ENCODE data around the gene BLCAP.
A peak's percentile ranks its signal among the peaks of the same experiment; 100 is the strongest.

The BLCAP gene

DNA sequence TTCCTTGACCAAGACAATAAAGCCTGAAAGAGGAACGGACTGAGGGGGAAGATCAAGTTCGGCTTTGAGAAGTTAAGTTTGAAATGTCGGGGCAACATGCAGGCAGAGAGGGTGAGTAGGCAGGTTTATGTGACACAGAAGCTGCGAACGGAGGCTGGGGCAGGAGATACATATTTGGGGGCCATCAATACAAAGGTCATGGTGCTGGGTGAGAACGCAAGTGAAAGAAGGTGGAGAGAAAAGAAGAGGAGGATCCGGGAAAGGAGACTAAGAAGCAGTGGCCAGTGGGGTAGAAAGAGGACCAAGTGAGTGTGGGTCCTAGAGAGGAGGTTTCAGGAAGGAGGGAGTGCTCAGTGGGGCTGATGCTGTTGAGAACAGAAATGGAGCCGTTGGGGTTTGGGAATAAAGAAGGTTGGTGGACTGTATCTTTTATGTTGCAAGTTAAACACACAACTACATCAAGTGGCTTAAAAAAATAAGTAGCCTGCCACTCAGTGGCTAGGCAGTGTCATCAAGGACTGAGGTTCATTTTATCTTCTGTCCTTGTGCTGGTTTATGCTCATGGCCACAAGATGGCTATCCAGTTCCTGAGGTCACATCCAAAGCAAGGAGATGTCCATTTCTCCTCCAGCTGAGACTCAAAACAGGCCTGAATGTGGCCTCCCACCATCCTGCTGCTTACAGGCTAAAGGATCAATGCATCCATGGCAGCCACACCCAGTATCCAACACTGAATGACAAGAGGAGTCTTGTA is 1.7 kb upstream of the BLCAP start:
- H3K27me3 ChIP-seq (replicated peaks; ENCODE audit: control insufficient read depth, insufficient read depth, low read length) = no peaks in the 10 kb centered on the region
- no peak overlapping the region for H3K4me3 ChIP-seq (replicated peaks; ENCODE audit: low read depth, low read length)
- no peaks in the 10 kb centered on the region for H3K36me3 ChIP-seq (ENCODE audit: control insufficient read depth, insufficient read depth, low read length)
- DNase-seq (ENCODE audit: extremely low read depth, insufficient read length) = no peak
- TF ChIP-seq, protein P1, sequence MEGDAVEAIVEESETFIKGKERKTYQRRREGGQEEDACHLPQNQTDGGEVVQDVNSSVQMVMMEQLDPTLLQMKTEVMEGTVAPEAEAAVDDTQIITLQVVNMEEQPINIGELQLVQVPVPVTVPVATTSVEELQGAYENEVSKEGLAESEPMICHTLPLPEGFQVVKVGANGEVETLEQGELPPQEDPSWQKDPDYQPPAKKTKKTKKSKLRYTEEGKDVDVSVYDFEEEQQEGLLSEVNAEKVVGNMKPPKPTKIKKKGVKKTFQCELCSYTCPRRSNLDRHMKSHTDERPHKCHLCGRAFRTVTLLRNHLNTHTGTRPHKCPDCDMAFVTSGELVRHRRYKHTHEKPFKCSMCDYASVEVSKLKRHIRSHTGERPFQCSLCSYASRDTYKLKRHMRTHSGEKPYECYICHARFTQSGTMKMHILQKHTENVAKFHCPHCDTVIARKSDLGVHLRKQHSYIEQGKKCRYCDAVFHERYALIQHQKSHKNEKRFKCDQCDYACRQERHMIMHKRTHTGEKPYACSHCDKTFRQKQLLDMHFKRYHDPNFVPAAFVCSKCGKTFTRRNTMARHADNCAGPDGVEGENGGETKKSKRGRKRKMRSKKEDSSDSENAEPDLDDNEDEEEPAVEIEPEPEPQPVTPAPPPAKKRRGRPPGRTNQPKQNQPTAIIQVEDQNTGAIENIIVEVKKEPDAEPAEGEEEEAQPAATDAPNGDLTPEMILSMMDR (IDR thresholded peaks at IDR 0.05; ENCODE audit: insufficient read depth, low read length, poor library complexity, severe bottlenecking) = peak; percentile 4

DNA sequence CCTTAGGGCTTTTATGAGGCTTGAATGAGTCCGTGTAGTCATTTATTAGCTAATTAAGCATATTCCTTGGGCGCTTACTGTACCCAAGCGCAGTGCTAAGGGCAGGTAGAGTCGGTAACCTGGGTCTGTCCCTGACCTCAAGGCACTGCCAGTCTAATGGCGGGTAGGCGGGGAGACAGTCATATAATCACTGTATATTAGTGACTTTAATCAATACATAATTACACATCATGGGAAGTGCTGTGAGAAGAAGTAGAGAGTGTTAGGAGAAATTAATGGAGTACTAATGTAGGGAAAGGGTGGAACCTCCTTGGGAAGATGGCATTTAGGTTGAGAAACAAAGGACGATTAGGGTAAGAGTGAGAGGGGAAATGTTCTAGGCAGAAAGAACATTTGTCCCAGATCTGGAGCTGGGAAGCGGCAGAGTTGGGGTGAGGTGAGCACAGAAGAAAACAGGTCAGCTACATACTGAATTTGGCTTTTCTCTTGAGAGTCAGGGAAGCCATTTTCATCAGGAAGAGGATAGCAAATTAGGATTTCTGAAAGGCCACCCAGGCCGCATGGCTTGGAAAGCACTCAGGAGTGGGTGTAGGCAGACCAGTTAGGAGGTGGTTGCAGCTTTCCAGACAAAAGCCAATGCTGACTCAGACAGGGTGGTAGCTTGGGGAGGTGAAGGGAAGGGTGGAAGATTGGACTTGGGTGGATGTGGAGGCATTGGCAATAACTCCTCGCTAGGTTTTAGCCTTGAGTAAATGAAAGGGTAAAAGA is 954 bp upstream of the BLCAP start:
- no peaks in the 10 kb centered on the region for H3K36me3 ChIP-seq (ENCODE audit: control insufficient read depth, insufficient read depth, low read length)
- no peaks in the 10 kb centered on the region for H3K27me3 ChIP-seq (replicated peaks; ENCODE audit: control insufficient read depth, insufficient read depth, low read length)
- peak overlapping the region; percentile 94 for H3K4me3 ChIP-seq (replicated peaks; ENCODE audit: low read depth, low read length)
- TF ChIP-seq, protein P1 (IDR thresholded peaks at IDR 0.05; ENCODE audit: insufficient read depth, low read length, poor library complexity, severe bottlenecking) = no peak
- no peak for DNase-seq (ENCODE audit: extremely low read depth, insufficient read length)

DNA sequence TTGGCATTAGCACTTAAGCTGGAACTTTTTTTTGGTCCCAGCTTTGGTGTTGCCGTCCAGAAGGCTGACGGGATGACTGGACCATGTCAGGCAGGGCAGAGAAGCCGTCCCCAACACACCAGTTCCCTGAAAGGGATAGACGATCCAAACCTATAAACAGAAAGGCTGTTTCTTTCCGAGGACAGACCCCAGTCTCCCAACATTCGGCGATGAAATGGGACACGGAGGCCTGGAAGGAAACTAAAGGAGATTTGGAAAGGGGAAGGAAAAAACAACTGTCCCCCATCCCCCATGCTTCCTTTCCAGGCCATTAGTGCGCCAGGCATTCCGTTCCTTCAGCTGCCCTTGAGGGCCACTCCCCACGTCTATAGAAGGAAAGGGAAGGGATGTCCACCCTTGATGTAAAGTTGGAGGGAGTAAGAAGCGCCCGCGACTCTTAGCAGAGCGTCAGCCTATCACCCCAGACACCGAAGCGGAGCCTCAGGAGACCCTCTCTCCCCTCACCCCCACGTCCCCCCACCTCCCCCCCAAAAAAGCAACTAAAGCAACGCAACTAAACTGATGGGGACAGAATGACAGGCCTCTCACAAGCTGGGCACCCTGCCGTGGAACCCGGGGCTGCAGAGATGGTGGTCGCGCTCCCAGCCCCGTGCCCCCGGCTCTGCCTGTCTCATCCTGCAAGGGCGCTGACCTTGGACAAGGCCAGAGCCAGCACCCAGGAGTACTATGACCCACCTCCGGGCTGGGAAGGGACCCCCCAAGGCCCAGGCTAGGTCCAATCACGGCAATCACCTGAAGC is 638 bp downstream of the BLCAP start:
- TF ChIP-seq, protein P1 (IDR thresholded peaks at IDR 0.05; ENCODE audit: insufficient read depth, low read length, poor library complexity, severe bottlenecking) = no peak
- DNase-seq (ENCODE audit: extremely low read depth, insufficient read length) = no peak
- H3K27me3 ChIP-seq (replicated peaks; ENCODE audit: control insufficient read depth, insufficient read depth, low read length) = no peaks in the 10 kb centered on the region
- H3K36me3 ChIP-seq (ENCODE audit: control insufficient read depth, insufficient read depth, low read length) = no peaks in the 10 kb centered on the region; the same call in 1 of the 2 replicates
- peak overlapping the region; percentile 94 for H3K4me3 ChIP-seq (replicated peaks; ENCODE audit: low read depth, low read length)

DNA sequence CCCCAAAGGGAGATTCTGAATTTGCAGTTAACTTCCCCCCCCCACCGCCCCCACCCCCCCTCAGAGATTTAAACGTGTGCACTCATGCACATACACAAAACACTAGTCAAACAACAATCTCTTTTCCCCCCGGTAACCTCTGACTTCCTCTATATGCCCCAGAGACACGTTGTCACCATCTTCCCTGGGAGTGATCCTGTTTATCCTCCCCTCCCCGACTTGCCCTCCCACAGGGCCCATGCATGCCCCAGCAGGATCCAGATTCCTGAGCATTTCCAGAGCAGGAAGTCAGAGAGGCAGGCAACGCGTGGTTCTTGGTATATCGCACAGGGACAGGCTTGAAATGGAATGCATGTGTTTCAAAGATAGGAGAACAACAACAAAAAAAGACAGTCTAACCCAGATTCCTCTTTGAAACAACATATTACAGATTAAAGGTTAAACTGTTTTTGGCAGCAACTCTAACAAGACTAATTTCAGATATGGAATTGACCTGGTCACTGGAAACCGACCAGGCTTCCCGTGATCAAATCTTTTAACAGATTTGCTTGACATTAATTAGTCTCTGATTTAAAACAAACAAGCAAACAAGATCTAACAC is 1.3 kb downstream of the BLCAP start:
- DNase-seq (ENCODE audit: extremely low read depth, insufficient read length) = no peak
- no peaks in the 10 kb centered on the region for H3K27me3 ChIP-seq (replicated peaks; ENCODE audit: control insufficient read depth, insufficient read depth, low read length)
- TF ChIP-seq, protein P1 (IDR thresholded peaks at IDR 0.05; ENCODE audit: insufficient read depth, low read length, poor library complexity, severe bottlenecking) = no peak

DNA sequence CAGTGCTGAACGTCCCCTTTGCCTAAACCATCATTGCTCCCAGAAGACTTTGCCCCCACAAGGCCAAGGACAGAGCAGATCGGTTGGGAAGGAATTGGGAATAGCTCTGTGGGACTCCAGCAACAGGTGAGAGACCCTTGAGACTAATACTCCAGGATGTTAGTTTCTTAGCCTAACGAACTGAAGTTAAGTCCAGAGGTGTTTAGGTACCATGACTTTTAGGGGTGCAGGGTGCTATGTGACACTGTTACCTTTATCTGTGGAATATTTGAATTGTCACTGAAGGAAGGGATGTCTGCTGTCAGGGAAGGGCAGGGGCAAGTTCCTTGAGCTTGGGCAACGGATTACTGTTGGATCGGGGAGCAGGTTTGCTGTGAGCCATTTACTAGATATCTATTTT is 1.9 kb downstream of the BLCAP start:
- no peaks in the 10 kb centered on the region for H3K27me3 ChIP-seq (replicated peaks; ENCODE audit: control insufficient read depth, insufficient read depth, low read length)
- H3K4me3 ChIP-seq (replicated peaks; ENCODE audit: low read depth, low read length) = peak overlapping the region; percentile 94
- H3K36me3 ChIP-seq (ENCODE audit: control insufficient read depth, insufficient read depth, low read length) = no peaks in the 10 kb centered on the region; the same call in 1 of the 2 replicates
- TF ChIP-seq, protein P1 (IDR thresholded peaks at IDR 0.05; ENCODE audit: insufficient read depth, low read length, poor library complexity, severe bottlenecking) = no peak
- no peak for DNase-seq (ENCODE audit: extremely low read depth, insufficient read length)

More for the DNA sequence above, 1.3 kb downstream of the BLCAP start:
- Histone ChIP-seq H3K36me3 (ENCODE audit: control insufficient read depth, insufficient read depth, low read length) (no peaks in the 10 kb centered on the region; the same call in 1 of the 2 replicates), H3K4me3 (replicated peaks; ENCODE audit: low read depth, low read length) (peak overlapping the region; percentile 94)

Data from GM06990 (cell line).